HG03378 (cell line): ENCODE measurements around the gene SPDYE1.

Experiments used
- ATAC-seq: cut with Tn5 transposase; IDR thresholded peaks from one replicate; pipeline ENCODE4 v1.9.1; 2021; ENCODE audit warnings: mild to moderate bottlenecking, moderate library complexity; ENCODE audit not compliant: unreplicated experiment

Gene SPDYE1

GRCh38 chr7:44042221-44042620, 44.5 kb downstream of the SPDYE1 start:
- no peak for ATAC-seq

DNA sequence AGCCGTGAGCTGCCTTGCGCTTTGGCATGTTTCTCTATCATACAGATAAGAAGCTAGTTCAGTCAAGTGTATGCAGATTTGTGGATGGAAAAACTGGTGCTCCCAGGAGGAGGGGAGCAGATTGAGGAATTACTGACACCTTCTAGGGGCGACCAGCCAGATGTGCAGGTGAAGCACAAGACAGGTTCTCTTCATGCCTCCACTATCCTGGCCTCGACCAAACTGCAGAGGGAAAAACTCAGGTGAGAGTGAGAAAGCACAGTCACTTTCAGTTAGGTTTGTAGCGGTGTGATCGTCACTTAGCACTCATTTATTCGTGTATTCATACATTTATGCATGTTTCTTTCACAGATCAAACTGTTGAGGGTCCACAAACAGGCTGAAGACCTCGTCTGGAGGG, 46.2 kb downstream of the SPDYE1 start:
- no peak for ATAC-seq

GRCh38 chr7:44044315-44045225, 46.9 kb downstream of the SPDYE1 start, which contains the start of gene DBNL:
Gene DBNL (plus strand): TSS chr7:44044702. CDS start chr7:44044738, 36 bp downstream.
- peak; percentile 54 for ATAC-seq

DNA sequence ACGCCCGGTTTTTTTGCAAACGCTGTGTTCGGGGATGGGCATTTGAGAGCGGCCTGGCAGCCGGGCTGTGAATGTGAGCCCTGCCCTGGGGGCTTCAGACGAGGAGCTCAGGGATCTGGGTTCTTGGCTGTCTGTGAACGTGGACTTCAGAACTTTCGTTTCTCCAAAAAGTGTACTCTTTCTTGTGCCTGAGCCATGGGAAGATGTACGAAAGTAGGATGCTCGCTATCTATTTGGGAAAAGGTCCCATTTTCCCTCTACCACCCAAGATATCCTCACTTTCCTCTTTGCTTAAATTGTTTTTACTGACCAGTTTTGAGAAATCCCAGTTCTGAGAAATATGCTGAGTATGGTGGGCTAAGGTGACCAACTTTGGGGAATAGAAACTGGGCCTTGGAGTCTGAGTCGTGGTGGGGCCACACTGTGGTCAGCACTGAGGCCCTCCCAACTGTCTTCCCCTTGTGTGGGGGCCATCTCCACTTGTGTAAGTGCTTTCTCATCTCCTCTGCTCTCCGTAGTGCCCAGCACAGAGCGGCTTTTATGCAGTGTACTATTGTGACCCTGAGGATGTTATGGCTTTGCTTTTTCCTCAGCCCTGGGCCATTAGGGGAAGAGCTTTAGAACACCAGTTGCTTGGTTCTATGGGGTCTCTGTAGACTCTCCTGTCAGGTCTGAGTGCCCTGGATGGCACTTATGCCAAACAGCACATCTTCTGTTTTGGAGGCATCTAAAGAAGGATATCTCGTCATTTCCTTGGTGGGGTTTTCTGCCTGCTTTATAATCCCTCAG, 47.7 kb downstream of the SPDYE1 start:
- no peak for ATAC-seq

DNA sequence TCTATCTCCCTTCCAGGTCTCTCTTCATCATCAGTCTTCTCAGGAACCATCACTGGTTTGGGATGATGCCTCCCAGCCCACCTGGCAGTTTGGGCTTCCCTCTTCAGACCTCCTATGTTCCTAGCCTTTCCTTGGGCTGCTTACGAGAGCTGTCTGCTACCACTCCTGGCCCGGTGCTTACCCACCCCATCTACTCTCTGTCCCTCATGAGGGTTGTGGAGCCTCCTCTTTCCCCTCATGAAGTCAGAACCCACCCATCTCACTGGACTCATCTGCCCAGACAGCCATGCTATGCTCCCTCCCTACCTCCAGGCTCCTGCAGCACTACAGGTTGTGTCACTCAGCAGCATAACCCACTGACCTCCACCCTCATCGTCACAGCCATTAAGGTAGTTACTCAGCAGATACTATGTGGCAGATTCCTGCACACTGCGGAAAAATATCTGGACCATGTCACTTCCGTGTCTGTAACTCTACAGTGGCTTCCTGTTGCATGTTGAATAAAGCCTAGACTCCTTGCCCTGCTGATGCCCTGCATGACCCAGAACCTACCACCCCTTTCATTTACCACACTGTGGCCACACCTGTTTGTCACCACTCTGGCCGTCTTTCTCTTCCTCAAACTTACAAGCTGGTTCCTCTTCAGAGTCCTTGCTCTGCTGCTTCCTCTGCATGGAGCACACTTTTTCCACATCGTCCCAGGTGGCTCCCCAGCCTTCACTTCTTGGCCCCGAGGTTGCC, 48.8 kb downstream of the SPDYE1 start:
- ATAC-seq, result peak; percentile 67

DNA sequence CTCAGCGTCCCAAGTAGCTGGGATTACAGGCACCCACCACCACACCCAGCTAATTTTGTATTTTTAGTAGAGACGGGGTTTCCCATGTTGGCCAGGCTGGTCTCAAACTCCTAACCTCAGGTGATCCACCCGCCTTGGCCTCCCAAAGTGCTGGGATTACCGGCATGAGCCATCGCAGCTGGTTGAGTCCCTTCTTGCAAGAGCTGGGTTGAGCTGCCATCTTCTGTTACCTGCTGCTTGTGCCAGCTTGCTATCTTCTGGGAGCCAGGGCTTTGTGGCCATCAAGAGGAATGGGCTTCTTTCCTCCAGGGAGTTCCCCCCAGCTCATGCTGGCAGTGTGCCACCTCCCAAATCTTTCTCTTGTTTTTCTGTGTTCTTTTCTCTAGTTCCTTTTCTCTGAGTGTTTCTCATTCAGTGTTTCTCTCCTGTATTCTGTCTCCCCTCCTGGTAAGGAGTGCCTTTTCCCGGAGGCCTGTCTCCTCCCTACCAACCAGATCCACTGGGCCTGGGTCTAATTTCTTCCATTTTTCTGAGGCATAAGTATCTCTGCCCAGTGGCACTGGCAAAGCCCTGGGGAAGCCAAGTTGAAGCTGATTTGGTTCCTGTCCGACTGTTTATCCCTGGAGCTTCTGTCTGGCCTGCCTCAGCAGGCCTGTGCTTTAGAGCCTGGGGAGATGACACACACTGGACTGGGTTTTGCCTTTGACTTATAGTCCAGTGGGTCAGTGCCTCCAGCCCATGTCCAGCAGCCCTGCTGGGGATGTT, 50.5 kb downstream of the SPDYE1 start:
- ATAC-seq, result no peak

- ATAC-seq, result no peak
Observed at GRCh38 chr7:44050121-44050914, 52.6 kb downstream of the SPDYE1 start.

- ATAC-seq, result no peak
Observed at GRCh38 chr7:44050915-44051560, 53.3 kb downstream of the SPDYE1 start.

DNA sequence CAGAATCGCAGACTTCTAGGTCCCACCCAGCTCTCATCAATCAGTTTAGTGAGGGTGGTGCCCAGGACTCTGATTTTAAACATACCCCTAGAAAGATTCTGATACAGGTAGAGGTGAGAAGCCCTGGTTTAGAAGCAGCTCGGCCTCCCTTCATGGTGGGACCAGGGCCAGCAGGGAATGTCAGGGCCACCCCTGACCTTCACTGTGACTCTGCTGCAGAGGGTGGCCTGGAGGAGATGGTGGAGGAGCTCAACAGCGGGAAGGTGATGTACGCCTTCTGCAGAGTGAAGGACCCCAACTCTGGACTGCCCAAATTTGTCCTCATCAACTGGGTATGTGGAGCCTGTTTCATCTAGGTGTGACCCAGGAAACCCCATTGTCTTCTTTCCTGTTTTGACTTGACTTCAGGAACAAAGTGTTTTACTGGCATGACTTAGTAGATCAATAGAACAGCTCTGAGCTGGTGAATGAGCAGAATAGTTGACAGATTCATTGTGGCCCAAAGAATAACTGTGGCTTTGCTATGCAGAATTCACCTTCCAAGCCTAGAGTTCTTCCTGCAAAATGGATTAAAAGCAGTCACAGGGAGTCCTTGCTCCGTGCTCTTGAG, 54.0 kb downstream of the SPDYE1 start:
- ATAC-seq, result no peak

- ATAC-seq, result no peak
Observed at GRCh38 chr7:44052771-44053365, 55.2 kb downstream of the SPDYE1 start.

DNA sequence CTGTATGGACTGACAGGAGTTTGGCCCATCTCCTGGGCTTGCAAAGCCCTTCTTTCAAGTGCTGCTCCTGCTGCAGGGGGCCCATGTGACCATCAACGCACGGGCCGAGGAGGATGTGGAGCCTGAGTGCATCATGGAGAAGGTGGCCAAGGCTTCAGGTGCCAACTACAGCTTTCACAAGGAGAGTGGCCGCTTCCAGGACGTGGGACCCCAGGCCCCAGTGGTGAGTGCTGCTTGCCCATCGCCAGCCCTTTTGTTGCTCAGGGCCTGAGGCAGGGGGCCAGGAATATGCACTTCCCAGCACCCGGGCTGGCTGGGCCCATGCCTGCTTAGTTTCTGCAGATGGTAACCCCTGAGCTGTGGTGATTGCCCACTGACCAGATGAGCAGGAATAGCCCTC, 59.0 kb downstream of the SPDYE1 start:
- ATAC-seq, result no peak

DNA sequence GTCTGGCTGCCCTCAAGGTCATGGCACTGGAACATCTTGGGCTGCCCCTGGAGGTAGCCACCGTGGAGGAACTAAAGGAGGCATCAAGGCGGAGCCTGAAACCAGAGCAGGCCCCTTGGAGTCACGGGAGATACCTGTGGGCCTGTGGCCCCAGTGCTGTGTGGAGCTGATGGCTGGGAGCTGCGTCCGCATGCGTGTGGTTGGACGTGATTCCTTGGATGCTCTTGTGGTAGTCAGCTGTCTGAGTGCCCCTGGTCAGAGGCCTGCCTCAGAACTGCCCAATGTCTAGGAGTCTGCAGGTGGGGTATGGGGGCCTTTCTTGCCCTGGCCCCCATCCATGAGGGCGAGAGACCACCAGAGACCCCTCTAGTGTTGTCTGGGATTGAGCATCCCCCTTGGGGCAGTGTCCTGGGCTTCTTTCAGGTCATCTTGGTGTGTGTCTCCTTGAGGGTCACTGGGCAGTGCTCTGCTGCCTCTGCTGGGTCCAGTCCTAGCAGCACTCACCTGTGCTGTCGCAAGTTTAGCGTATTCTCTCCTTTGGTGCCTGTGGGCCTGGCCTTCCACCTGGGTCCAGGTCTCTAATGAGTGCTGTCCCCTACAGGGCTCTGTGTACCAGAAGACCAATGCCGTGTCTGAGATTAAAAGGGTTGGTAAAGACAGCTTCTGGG, 59.6 kb downstream of the SPDYE1 start:
- ATAC-seq, result no peak

- ATAC-seq, result no peak
Observed at GRCh38 chr7:44057849-44058758, 60.4 kb downstream of the SPDYE1 start.

DNA sequence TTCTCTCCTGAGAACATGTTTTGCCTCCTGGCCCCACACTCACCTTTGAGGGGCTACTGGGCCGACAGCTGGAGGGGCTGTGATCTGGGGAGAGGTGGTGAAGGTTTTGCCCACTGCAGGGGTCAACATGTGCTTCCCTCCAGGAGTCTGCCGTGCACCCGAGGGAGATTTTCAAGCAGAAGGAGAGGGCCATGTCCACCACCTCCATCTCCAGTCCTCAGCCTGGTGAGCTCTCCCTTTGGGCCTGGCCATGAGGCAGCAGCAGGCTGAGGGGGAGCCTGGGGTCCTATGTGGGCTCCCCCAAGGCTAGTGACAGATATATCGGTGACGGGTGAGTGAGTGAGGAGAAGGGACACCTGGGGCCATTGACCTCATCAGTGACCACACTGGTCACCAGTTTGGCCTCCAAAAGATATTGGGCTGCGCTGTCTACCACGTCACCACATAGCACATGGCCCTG, 61.1 kb downstream of the SPDYE1 start:
- ATAC-seq, result no peak

DNA sequence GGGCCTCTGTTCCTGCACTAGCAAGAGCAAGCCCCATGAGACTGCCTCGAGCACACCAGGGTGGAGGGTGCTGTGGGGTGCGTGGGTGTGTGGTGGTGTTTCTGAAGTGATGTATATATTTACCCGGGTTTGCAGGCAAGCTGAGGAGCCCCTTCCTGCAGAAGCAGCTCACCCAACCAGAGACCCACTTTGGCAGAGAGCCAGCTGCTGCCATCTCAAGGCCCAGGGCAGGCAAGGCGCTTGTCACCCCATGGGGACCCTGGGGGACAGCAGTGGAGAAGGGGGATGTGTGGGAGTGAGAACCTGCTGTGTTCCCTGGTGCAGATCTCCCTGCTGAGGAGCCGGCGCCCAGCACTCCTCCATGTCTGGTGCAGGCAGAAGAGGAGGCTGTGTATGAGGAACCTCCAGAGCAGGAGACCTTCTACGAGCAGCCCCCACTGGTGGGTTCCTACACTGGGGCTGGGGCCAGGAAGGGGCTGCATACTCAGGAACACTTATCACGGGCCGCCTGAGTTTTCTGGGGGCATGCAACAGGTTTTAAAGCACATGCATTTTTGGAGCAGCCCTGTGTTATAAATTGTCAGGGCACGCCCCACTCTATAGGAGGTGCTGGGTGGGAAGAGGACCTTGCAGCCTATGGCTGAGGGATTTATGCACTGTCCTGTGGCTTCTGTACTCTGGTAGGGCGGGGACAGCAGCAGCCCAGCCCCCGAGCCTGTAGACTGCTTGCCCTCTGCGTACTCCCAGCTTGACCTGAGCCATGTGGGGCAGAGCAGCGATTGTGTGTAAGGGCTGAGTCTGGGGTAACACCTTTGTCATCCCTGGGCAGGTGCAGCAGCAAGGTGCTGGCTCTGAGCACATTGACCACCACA, 61.8 kb downstream of the SPDYE1 start:
- ATAC-seq, result peak; percentile 75
